NCI-H1048 (cell line): Measurements from ENCODE around the gene C1orf21.

Experiments used
- DNase-seq: peaks from one replicate; lab custom pipeline; 2025; lab: John Stamatoyannopoulos, UW

Gene C1orf21

DNA sequence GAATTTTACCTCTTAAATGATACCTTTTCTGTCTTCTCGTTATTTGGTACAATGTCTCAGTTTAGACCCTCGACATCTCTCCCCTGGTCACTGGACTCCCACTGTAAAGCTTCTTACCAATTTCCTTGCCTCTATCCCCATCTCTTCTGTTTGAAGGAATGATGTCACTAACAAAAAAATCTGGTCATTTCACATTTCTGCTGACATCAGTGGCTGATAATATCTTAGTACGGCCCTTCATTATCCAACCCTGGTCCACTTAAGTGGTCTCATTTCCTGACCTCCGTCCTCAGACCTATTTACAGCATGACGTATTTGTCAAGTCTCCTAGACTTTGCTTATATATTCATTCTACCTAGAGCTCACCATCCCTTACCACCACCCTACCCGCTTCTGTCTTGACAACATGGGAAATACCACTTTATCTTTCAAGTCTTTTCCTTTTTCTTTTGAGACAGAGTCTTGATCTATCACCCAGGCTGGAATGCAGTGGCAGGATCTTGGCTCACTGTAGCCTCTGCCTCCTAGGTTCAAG is 60.9 kb downstream of the C1orf21 start:
- DNase-seq, result no peak

DNA sequence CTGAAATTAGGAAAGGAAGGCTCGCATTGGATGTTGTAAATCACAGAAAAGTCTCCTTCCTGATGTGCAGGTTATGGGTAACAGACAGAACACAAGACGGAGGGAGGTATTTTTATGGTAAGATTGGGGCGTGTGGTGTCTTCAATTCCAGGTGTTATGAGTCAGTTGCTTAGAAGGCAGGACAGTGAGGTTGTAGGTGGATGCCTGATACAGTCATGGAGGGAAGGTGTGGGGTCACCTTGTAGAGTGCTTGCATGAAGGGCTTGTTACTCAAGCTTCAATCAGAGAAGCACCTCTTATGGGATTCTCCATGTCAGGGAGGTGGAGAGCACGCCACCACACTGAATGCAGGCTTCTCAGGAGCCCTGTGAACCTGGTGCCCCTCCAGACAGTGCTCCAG is 63.1 kb downstream of the C1orf21 start:
- DNase-seq, result no peak

DNA sequence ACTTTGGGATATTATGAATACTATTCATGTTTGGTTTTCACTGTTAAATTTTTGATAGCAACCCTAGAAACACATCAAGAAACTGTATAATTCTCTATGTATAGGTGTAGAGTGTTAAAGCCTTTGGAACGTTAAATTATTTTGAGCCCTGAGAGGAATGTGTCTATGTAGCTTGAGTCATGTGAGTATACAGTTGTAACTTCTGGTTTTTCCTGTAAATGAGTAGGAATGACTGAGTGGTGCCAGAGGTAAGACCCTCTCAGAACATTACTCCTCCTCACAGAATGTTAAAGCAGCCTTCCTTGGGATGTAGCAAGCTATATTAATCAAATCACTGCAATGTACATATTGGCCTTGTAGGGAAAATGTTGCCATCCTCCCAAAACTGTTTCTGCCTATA is 69.0 kb downstream of the C1orf21 start:
- DNase-seq, result no peak

DNA sequence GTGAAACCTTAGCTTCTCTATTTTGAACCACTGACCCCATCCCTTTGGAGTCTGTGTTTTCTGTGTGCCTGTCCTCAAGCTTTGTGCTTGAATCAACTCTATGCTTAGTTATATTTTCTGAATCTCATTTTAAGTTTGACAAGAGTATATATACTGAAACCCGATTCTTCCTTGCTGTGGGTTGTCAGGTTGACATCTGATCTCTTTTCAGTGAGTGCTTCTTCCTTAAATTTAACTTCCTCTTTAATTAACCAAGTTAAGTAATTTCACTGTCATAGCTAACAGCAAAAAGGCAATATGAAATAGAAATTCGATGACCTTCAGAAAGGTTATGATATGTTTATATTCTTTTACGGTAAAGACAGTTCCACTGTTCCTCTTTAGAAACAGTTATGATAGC is 69.4 kb downstream of the C1orf21 start:
- no peak for DNase-seq

DNA sequence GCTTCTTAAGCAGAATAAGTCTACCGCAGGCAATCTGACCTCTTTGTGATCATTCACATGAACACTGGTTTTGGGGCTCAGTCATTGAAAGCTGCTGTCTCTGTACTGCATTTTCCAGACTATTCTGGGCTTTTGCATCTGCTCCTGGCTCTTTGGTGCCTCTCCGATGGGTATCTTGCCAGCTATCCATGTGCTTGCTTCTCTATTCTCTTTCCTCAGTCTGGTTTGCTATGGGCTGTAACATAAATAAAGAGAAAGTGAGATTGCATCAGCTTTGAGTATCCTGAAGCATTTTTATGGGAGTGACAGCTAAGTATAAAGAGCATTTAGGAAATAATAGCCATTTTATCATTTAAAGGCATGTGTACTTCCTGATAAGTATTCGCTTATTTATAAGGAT is 70.7 kb downstream of the C1orf21 start:
- DNase-seq, result no peak

DNA sequence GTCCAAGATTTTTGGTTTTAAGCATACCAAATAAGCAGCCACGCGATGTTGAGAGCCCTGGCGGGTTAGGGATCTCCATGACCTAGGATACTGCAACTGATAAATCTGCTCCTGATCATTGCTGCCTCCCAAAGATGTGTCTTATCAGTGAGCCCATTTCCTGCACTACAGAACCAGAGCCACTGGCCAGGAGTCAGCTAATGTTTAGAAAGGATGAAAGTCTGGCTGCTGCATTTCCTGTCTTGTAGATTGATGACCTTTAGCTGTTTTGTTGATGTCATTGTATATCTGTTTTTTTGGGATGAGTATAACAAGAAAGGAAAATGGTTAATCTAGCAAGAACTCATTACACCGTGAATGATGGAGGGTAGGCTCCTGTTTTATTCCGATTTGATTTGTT is 74.5 kb downstream of the C1orf21 start:
- no peak for DNase-seq

DNA sequence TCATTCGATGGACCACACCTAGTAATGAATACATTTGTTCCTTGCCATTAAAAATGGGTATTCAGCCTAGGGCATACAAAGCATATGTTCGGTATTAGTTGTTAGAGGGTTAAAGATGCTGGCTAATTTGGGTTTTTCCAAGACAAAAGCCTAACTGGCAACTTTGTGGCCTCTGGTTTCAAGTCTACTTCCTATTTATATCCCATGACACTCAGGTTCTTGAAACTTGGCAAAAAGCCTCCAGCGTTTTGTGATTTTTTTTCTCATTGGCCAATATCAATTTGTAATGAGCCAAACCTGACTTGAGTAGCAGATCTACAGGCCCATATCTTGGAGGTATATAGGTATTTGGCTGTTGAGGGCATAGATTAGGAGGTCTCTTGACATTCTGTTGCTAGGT is 75.3 kb downstream of the C1orf21 start:
- DNase-seq, result no peak

DNA sequence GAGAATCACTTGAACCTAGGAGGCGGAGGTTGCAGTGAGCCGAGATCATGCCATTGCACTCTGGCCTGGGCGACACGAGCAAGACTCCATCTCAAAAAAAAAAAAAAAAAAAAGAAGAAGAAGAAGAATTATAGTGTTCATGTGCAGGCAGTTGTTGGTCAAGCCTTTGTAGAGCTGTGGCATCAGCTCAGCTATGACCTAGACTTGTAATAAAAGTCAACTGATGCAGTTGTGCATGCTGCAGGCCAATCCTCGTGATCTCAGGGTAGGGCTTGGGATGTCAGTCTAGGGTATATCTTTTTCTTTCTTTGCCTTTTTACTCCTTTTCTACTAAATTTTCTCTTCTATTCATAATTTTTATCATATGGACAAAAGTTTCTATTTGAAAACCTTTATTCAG is 76.2 kb downstream of the C1orf21 start:
- no peak for DNase-seq

DNA sequence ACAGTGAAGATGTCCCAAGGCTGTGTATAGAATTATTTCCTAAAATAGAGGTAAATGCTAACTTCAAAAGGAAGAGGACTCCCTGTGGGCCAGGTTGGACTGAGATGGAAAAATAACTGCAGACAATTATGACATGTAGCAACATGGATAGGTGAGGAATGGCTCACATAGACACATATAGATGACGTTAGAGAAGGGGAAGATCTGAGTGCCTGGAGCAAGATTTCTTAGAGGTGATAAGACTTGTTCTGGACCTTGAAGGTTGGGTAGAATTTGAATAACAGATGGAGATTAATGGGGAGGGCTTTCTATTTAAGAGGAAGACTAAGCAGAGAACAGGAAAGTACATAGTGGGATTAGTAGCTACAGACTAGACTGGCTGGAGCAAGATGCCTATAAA is 76.9 kb downstream of the C1orf21 start:
- no peak for DNase-seq

DNA sequence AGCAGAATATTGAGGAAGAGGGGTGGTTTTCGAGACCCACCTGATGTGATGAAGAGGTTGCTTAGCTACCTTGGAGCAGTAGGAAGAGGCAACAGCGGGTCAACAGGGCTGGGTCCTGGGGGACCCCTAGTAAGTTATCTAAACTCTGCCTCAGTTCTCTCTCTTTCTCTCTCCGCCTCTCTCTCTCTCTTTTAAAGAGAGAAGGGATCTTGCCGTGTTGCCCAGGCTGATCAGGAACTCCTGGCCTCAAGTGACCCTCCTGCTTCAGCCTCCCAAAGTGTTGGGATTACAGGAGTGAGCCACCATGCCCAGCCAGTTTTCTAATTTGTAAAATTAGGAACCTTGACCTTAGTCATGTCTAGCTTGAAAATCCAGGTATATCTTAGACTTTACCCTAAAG is 77.9 kb downstream of the C1orf21 start:
- no peak for DNase-seq

DNA sequence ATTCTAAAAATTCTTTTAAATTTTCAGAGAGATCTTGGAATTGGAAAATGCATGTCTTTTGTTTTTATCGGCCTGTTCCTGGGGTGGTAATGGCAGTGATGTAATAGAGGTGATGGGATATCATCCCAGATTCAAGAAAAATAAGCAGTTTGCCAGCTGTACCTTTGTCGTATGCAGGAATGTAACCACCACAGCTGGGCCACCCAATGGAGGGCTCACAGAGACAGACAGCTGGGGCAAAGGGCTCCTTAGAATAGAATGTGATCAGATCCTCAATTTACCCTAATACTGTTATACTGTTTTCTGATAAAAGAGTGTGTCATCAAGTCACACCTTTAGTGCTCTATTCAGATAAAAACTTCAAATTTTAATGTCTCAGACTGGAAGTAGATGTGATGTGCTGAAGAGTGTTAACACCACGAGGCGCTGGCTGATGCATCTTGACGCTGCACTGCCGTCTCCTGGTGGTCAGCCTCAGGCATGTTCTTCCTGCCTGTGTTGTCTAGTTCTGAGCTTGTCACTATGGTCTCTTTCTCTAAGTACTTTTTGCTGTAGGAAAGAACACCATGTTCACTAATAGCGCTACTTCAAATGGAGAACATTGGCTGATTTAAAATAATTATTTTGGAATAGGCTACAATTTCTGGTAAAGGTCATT is 78.8 kb downstream of the C1orf21 start:
- DNase-seq, result no peak

DNA sequence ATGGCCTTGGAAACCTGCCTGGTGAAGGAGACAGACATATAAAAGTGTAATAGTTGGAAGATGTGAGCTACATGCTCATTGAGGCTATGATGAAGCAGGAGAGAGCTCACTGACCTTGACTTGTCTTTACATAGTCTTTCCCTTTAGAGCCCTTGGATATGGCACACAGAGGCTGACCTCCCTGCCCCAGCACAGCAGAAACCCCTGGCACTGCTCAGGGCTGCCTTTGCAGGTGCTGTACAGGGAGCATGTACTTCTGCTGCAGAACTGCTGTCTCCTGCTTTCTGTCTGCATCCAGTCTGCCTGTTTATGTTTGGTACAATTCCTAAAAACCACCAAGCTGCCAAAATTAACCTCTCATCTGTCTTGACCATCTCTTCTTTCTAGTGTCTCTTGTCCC is 80.5 kb downstream of the C1orf21 start:
- no peak for DNase-seq

DNA sequence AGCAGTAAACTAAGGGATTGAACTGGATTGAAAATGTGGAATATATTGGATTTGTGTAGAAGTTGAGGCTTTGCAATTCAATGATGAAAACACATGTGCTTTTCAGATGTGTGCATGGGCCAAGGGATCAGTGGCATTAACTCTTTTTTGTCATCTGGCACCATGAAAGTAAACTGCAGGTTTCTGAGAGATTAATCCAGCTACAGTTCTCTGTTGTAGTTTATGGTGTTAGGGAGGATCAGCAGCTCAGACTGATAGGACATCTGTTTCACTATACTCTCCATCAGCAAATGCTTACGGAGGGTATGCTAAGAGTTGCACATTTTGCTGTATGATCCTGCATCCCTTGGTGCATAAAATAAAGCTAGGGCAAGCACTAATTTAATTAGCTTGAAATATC is 82.6 kb downstream of the C1orf21 start:
- DNase-seq, result no peak

DNA sequence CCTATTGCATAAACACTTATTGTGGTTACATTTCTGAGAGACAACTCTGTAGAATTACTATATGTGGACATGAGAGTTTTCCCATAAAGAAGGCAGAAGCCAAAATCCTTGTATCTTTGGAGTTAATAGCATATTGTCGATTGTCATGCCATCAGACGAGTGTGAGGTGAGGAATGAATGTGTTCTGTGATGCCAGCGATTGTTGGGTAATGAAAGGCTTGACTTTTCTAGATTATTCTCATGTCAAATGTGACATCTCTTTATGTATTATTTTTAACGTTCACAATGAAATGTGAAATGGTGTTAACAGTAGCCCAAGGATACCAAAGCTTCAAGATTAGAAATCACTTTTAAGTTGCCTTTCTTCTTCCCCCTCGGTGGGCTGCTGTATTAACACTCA is 84.9 kb downstream of the C1orf21 start:
- DNase-seq, result no peak

DNA sequence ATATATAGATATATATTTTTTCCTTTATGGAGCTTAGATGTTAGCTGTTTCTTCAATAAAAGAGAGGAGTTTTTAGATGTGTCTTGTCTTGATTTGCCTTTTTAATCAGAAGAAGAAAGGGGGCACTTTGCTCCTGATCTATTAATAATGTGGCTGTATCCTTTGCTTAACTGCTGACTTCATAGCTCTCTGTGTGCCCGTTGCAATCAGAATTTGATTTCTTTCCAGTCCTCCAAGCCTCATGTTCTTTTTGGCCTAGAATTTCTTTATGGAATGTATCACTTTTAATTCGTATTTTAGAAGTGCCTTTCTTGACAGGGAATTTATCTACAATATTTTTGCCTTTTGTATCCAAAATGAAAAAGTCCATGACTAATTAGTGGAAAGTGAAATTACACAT is 85.3 kb downstream of the C1orf21 start:
- DNase-seq, result no peak

DNA sequence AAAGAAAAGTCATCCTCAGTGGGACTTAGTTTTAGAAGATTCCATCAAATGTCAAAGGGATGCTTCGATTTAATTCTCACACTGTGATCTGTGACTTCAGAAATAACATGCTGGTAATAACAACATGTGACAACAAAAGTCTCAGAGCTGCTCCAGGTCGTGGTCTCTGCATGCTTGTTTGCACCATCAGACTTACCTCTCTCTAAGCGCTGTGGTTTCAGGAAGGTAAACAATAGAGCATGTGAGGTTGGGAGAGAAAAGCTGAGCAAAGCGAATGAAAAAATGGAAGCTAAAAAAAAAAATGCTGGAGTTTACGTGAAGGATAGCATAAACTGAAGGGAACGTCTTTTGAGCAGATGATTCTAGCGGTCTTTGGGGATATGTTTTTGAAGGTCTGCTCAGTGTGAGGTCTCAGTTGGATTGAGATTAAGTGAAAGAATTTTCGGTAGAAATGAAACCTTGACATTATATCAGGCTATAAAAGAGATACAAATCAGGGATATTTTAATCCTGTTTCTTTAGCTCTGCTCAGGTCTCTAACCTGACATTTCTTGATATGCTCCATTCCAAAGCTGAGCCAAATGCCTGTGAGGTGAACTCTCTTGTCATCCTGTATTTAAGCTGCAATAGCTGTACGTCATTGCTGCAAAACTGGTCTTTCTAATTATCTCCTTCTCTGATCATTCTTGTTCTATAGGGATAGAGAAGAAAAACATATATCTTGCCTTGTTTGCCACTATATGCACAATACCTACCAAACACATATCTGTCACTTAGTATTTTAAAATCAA is 86.5 kb downstream of the C1orf21 start:
- DNase-seq, result no peak

DNA sequence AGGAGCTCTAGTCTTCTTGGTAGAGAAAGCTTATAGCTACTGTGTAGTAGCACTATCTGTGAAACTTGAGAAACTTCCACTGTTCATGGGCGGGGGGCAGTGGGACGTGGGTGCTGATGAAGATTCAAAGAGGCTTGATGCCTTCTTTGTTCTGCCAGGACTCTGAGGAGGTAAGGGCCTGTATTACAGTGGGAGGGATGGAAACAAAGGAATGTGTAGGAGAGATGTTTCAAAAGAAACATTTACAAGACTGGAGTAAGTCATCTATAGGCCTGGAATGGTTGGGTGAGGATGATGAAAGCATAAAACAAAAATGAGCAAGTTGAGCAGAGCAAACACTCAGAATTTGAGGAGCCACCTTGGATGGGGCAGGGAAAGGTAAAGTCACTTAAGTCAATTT is 89.4 kb downstream of the C1orf21 start:
- no peak for DNase-seq

DNA sequence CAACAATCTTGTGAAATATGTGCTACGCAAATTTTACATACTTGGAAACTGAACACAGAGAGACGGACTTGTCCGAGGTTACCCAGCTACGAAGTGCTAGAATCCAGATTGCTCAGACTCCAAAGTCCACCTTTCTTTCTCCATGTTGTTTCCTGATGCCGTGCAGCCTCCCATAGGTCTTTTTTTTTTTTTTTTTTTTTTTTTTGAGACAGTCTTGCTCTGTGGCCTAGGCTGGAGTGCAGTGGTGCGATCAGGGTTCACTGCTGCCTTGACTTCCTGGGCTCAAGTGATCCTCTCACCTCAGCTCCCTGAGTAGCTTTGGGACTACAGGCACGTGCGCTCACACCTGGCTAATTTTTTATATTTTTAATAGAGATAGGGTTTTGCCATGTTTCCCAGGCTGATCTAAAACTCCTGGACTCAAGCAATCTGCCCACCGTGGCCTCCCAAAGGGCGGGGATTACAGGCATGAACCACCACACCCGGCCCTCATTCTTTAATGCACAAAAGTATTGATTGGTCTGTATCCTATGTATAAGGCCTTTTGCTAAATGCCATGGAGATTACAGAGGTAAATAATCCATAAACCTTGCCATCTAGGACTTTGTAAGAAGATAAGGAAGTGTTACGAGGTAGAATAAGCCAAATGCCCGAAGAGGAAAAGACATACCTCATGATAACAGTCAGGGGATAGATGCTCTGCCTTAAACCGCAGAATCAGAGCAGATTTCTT is 92.8 kb downstream of the C1orf21 start:
- no peak for DNase-seq

DNA sequence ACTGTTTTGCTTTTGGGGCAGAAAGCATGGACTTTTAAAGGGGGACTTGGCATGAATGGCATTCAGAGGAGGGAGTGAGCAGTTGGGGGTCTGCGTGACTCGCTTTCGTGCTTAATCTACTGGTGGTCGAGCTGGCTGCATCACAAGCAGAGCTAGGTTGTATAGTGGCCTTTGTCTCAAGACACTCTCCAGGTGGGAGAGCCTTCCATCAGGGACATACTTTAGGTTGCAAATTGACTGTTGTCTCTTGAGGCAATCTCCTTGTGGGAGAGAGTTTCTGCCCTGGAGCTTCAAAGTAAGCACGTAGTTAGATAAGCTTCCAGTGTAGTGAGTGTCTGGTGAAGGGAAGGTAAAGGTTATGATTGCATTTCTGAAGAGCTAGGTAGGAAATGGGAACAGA is 93.9 kb downstream of the C1orf21 start:
- no peak for DNase-seq

DNA sequence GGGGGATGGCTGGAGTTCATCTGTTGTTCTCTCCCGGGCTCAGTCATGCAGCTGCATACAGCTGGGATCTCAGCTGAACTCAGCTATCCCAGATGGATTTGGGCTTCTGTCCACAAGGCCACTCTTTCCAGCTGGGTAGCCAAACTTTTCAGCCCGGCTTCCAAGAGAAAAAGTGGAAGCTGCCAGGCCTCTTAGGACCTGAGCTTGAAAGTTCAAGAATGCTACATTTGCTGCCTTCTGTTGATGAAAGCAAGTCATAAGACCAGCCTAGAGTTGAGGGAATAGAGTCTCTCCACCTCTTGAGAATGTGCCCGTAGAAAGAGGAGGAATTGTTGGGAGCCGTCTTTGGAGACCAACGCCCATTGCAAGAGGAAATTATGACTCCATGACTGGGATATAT is 95.3 kb downstream of the C1orf21 start:
- DNase-seq, result no peak

DNA sequence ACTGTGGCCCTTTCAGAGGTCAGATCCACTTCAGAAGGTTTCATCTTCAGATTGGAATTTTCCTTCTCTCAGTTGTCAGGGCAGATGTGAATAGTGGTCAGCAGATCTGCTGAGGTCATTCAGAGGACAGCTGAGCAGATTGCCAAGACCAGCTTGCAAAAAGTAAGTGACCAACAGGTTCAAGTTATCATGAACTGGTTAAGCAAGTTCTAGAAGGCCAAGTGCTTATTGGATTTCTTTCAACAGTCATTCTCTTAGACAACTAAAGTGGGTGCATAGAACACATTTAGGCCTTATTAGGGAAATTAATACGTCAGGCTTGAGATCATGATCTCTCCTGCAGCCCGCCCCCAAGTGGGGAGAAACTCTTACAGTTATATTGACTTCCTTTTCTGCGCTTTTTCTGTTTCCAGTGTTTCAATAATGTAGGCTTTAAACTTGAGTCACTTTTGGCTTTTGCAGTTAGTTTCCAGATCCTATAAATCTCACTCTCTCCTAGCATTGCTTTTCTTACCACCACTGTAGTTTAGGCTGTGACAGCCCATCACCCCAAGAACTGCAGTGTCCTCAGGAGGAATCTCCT is 96.4 kb downstream of the C1orf21 start:
- no peak for DNase-seq
